Stomach (tissue), 4 donors: ENCODE data around the gene KCNK15.

Experiments
- EP300 ChIP-seq: sonication (generic); formaldehyde crosslinking; IDR thresholded peaks from one replicate; pipeline ENCODE4 v1.6.1; 2017; ENCODE audit warnings: antibody characterized with exemption
- POLR2A ChIP-seq, 4 donors: fragments of 450-650 bp; IDR thresholded peaks; one replicate each; pipeline ENCODE4 v1.6.1; 2016; ENCODE audit warnings: antibody characterized with exemption in 4 of 4, control low read depth in 2 of 4, mild to moderate bottlenecking in 1 of 4, moderate library complexity in 1 of 4
- TF ChIP-seq, protein P1 (sequence below), 7 experiments: fragments of 450-650 bp in 4 of 7; fragments of 200-600 bp in 3 of 7; sonication (generic) in 3 of 7; IDR thresholded peaks; one replicate each; pipeline ENCODE4 v1.5.1; 2016 to 2019; ENCODE audit warnings: antibody characterized with exemption in 7 of 7, control low read depth in 2 of 7, mild to moderate bottlenecking in 1 of 7

DNA sequence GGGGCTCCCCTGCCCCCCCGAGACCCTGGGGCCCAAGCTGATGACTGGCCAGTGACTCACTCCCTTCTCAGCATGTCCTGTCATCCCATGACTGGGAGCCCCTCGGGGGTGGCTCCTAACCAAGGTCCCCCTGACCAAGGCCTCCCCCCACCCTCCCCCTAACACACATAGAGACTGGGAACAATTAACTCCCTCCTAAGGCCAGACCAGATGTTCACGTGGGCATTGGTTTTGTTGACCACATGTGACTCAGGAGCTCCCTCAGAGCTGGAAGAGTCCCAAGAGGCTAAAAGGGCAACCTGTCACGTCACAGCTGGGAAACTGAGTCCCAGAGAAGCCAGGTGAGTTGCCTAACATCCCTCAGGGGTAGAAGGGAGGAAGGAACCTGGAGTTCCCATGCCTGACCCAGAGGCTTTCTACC is 41.1 kb upstream of the KCNK15 start:
- TF ChIP-seq, protein P1, sequence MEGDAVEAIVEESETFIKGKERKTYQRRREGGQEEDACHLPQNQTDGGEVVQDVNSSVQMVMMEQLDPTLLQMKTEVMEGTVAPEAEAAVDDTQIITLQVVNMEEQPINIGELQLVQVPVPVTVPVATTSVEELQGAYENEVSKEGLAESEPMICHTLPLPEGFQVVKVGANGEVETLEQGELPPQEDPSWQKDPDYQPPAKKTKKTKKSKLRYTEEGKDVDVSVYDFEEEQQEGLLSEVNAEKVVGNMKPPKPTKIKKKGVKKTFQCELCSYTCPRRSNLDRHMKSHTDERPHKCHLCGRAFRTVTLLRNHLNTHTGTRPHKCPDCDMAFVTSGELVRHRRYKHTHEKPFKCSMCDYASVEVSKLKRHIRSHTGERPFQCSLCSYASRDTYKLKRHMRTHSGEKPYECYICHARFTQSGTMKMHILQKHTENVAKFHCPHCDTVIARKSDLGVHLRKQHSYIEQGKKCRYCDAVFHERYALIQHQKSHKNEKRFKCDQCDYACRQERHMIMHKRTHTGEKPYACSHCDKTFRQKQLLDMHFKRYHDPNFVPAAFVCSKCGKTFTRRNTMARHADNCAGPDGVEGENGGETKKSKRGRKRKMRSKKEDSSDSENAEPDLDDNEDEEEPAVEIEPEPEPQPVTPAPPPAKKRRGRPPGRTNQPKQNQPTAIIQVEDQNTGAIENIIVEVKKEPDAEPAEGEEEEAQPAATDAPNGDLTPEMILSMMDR (IDR thresholded peaks at IDR 0.05), result no peak
- TF ChIP-seq POLR2A (IDR thresholded peaks at IDR 0.05) (no peak), EP300 (no peak)
